HUES64 (cell line): ENCODE data around the gene PDCL2.
"Not testable (repeated sequence)": the region's sequence is repeated elsewhere in the genome, so short reads cannot be mapped to it uniquely, and the experiment has no call there.

Experiments used
- H3K27ac ChIP-seq: 2 replicates; pipeline ENCODE4 v1.7.0; 2013; ENCODE audit warnings: low read depth, low read length, inconsistent platforms
- H3K27me3 ChIP-seq: 2 replicates; pipeline ENCODE4 v1.6.1; 2013; ENCODE audit warnings: mild to moderate bottlenecking, low read length; ENCODE audit not compliant: insufficient read depth
- H3K36me3 ChIP-seq: 2 replicates; pipeline ENCODE4 v1.6.1; 2013; ENCODE audit warnings: mild to moderate bottlenecking, low read length; ENCODE audit not compliant: insufficient read depth
- H3K4me1 ChIP-seq: 2 replicates; pipeline ENCODE4 v1.6.1; 2013; ENCODE audit warnings: mild to moderate bottlenecking, low read length, moderate library complexity; ENCODE audit not compliant: insufficient read depth
- H3K4me3 ChIP-seq: 2 replicates; pipeline ENCODE4 v1.5.1; 2013; ENCODE audit warnings: mild to moderate bottlenecking, low read length, moderate library complexity
- H3K9ac ChIP-seq: 2 replicates; pipeline ENCODE4 v1.6.1; 2013; ENCODE audit warnings: mild to moderate bottlenecking, low read depth, low read length
- H3K9me3 ChIP-seq: 2 replicates; pipeline ENCODE4 v1.6.1; 2013; ENCODE audit warnings: low read depth, low read length; ENCODE audit not compliant: insufficient read depth
- WGBS: fragments of 150-250, 120-280 bp; methylation state at CpG from one replicate; pipeline ENCODE4 v1.1.7; 2013; ENCODE audit warnings: missing lambda C conversion rate; 5-methylcytosine and 5-hydroxymethylcytosine counted together

Gene PDCL2

DNA sequence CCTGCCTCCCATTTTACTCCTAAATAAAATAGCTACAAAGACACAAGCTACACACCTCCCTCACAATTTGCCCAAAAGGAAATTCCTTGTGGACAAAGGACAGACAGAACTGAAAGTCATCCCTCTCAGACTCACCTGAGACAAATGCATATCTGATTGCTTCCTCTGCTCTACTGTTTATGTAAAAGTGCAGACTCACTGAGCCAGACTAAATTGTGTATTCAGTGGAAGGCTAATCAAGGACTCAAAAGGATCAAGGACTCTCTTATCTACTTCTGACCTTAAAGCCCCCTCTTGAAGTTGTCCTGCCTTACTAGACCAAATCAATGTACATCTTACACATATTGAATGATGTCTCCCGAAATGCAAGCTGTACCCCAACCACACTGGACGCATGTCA lies 3.9 kb downstream of the PDCL2 start:
- 93% methylated on average over 2 of the region's 2 CpGs for WGBS
- no peaks in the 10 kb centered on the region for H3K4me1 ChIP-seq

DNA sequence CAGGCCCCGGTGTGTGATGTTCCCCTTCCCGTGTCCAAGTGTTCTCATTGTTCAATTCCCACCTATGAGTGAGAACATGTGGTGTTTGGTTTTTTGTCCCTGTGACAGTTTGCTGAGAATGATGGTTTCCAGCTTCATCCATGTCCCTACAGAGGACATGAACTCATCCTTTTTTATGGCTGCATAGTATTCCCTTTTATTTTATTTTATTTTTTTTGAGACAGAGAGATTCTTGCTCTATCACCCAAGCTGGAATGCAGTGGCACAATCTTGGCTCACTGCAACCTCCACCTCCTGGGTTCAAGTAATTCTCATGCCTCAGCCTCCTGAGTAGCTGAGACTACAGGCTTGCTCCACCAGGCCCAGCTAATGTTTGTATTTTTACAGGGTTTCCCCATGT lies 9.3 kb downstream of the PDCL2 start:
- H3K9me3 ChIP-seq, H3K4me1 ChIP-seq, H3K27ac ChIP-seq, H3K4me3 ChIP-seq, H3K36me3 ChIP-seq, H3K27me3 ChIP-seq, H3K9ac ChIP-seq: not testable (repeated sequence)
- WGBS: no CpG with 5 or more reads among the region's 2 CpGs

More for the DNA sequence above, 3.9 kb downstream of the PDCL2 start:
- H3K27me3 ChIP-seq: no peaks in the 10 kb centered on the region
- no peak overlapping the region for H3K9ac ChIP-seq
- H3K9me3 ChIP-seq: peaks cover 3% of the 10 kb centered on the region; the same call in 1 of the 2 replicates
- H3K4me3 ChIP-seq: no peak overlapping the region
- no peak overlapping the region for H3K27ac ChIP-seq
- no peaks in the 10 kb centered on the region for H3K36me3 ChIP-seq

DNA sequence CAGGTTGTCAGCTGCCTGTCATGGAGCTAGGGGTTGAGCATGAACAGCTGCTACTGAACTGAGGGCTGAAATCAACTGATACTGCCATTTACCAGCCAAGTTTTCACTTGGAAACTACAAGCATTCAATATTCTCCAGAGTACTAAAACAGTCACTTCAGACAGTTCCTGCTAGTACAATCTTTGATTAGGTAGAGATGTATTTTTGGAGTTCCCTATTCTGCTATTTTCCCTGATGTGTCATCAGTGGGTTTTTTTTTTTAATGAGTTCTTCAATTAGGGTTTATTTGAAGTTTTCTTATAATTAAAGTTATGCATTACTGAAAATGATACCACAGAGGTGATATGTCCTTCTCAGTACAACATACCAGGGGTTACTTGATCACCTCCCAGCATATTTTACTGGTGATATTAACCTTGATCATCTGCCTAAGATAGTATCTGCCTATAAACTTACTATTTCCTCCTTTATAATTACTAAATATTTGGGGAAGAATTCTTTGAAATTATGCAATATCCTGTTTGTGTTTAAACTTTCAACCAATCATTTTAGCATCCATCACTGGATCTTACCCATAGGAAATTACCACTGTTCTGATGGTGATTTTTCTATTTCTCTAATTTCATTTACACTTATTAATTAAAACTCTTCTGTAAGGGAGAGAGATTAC lies 13.6 kb downstream of the PDCL2 start:
- H3K9me3 ChIP-seq: peaks cover 30% of the 10 kb centered on the region
- H3K36me3 ChIP-seq: no peaks in the 10 kb centered on the region
- H3K27me3 ChIP-seq: no peaks in the 10 kb centered on the region
- no peak overlapping the region for H3K4me3 ChIP-seq
- no peak overlapping the region for H3K9ac ChIP-seq
- no peak overlapping the region for H3K27ac ChIP-seq
- H3K4me1 ChIP-seq: no peaks in the 10 kb centered on the region

DNA sequence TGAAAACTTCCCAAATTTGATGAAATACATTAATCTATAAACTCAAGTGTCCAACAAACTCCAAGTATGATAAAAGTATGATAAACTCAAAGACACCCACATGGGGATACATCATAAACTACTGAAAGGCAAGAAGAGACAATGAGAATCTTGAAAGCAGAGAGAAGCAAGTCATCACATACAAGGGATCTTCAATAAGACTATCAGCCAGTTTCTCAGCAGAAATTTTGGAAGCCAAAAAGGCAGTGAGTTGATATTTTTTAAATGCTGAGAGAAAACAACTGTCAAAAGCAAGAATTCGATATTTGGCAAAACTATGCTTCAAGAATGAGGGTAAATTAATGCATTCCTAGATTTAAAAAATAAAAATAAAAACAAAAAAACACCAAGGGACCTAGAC lies 16.5 kb downstream of the PDCL2 start:
- Histone ChIP-seq H3K27ac (no peak overlapping the region), H3K9me3 (peaks cover 30% of the 10 kb centered on the region), H3K4me1 (no peaks in the 10 kb centered on the region), H3K27me3 (no peaks in the 10 kb centered on the region), H3K36me3 (no peaks in the 10 kb centered on the region), H3K9ac (no peak overlapping the region), H3K4me3 (no peak overlapping the region)
- 67% methylated on average over 1 of the region's 1 CpG for WGBS

DNA sequence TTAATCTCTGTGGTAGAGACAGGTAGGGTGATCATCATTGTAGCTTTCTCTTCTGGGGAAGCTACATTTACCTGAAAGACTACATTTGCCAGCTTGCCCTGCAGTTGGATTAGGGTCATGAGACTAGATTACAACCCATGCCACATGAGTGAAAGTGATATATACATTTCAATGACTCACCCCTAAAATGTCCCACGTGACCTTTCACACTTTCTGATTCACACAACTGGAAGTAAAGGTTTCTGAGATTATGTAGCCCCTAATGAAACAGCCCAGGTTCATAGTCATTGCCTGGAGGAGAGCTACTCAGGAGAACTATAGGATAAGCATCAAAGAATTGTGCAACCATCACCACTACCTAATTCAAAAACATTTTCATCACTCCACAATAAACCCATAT lies 17.8 kb downstream of the PDCL2 start:
- Histone ChIP-seq H3K36me3 (no peaks in the 10 kb centered on the region), H3K27ac (no peak overlapping the region), H3K9me3 (peaks cover 30% of the 10 kb centered on the region), H3K4me1 (no peaks in the 10 kb centered on the region), H3K9ac (no peak overlapping the region), H3K27me3 (no peaks in the 10 kb centered on the region), H3K4me3 (no peak overlapping the region)
- 100% methylated on average over 1 of the region's 1 CpG for WGBS

DNA sequence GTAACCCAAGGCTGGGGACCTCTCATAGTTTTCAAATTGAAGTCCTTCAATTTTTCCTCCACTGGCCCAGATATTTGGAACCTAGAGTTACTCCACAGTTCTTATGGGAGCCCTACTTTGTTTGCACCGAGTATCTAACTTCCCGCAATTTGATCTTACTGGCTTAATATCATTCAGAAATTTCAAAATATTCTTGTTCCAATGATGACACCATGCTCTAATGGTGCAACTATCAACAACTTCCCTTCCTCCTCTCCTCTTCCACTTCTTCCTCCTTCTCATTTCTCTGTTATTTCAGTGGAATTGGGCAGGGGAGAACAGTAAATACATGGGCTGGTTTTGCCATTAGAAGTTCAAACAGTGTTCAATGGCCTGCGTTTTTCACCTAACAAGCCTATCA lies 20.2 kb downstream of the PDCL2 start:
- H3K36me3 ChIP-seq: no peaks in the 10 kb centered on the region
- H3K4me3 ChIP-seq: no peak overlapping the region
- H3K4me1 ChIP-seq: no peaks in the 10 kb centered on the region
- H3K9ac ChIP-seq: no peak overlapping the region
- H3K9me3 ChIP-seq: peaks cover 17% of the 10 kb centered on the region
- no peaks in the 10 kb centered on the region for H3K27me3 ChIP-seq
- no peak overlapping the region for H3K27ac ChIP-seq
- 94% methylated on average over 3 of the region's 3 CpGs for WGBS

DNA sequence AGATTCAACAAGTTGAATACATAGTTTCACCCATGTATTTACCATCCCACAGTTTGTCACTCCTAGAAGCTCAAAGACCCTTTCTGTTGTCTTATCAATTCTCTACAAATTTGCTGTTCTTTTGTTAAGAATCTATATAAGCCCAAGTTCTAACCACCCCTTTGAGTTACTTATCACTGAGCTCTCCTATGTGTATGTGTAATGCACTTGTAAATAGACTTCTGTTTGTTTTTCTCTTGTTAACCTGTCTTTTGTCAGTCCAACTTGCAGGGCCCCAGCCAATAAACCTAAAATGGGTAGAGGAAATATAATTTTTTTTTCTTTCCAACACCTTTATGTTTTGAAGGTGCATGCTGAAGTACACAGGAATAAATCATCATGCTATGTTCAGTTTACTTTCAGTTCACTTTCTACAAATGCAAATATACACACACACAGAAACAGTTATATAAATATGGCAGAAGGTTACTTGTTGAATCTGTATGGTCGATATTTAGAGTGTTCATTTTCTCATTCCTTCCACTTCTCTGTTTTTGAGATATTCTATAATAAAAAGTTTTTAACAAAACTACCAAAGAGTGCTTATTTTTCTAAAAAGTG lies 23.0 kb downstream of the PDCL2 start:
- no peak overlapping the region for H3K4me3 ChIP-seq
- H3K9ac ChIP-seq: no peak overlapping the region
- H3K36me3 ChIP-seq: no peaks in the 10 kb centered on the region
- H3K9me3 ChIP-seq: no peaks in the 10 kb centered on the region
- H3K27ac ChIP-seq: no peak overlapping the region
- H3K4me1 ChIP-seq: peaks cover 3% of the 10 kb centered on the region; the same call in 1 of the 2 replicates
- WGBS: no CpG with 5 or more reads among the region's 1 CpG
- H3K27me3 ChIP-seq: no peaks in the 10 kb centered on the region

DNA sequence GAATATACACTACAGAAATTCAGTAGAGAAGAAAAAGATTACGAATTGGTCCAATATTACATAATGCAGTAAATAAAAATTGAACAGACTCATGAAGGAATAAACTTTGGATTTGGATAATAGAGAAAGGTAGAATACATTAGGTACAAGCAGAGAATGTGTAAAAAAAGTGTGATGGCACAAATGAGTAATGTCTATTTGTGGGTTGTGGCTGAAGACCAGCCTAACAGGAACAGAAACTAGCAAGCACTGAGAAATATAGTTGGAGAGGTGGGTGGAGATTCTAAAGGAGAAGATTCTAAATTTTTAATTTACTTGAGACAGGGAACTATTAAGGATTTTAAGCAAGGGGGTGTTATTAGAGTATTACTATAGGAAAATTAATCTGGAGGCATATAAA lies 30.2 kb downstream of the PDCL2 start:
- Histone ChIP-seq H3K27me3 (no peaks in the 10 kb centered on the region), H3K9ac (no peak overlapping the region), H3K36me3 (no peaks in the 10 kb centered on the region), H3K4me3 (no peak overlapping the region), H3K27ac (no peak overlapping the region), H3K9me3 (no peaks in the 10 kb centered on the region), H3K4me1 (peaks cover 8% of the 10 kb centered on the region; the same call in 1 of the 2 replicates)
- WGBS: 100% methylated on average over 1 of the region's 1 CpG

DNA sequence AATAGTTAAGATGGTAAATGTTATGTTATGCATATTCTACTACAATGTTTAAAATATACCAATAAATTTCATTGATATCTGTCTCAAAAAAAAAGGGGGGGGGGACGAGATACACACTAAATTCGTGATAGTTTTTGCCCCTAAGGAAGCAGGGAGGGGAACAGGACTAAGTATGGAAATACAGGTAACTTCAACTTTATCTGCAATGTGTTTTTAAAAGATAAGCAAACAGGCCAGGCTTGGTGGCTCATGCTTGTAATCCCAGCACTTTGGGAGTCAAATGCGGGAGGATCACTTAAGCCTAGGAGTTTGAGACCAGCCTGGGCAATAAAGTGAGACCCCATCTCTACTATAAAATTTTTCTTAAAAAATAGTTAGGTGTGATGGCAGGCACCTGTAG lies 31.9 kb downstream of the PDCL2 start:
- no peaks in the 10 kb centered on the region for H3K9me3 ChIP-seq
- H3K27me3 ChIP-seq: no peaks in the 10 kb centered on the region
- no peak overlapping the region for H3K4me3 ChIP-seq
- peaks cover 8% of the 10 kb centered on the region; the same call in 1 of the 2 replicates for H3K4me1 ChIP-seq
- 86% methylated on average over 3 of the region's 3 CpGs for WGBS
- no peaks in the 10 kb centered on the region for H3K36me3 ChIP-seq
- no peak overlapping the region for H3K27ac ChIP-seq
- H3K9ac ChIP-seq: no peak overlapping the region

DNA sequence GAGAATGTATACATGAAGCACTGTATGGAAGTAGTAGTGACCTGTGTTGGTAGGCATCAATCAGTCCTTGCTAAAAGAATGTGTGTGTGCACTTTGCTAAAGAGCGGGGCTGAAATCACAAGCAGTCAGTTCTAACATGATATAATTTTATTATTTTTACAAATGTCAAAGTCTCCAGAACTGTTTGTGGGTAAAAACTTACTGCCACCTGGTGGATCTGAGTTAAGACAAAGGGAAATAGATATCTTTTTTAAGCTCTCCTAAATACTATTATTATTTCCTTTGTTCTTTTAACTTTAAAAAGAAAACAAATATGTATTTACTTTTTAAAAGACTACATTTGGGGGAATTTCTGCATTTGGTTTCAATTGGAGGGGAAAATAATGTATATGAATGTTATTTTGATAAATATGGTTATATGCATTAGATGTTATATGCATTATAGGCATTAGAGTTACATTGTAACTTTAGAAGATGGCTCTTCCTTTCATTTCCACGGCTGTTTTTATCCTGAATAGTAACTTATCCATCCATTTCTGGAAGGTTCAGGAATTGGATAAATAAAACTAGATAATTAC lies 37.5 kb downstream of the PDCL2 start:
- no peak overlapping the region for H3K9ac ChIP-seq
- H3K27ac ChIP-seq: no peak overlapping the region
- H3K4me1 ChIP-seq: peaks cover 9% of the 10 kb centered on the region
- 100% methylated on average over 2 of the region's 2 CpGs for WGBS
- no peak overlapping the region for H3K4me3 ChIP-seq
- no peaks in the 10 kb centered on the region for H3K9me3 ChIP-seq
- no peaks in the 10 kb centered on the region for H3K36me3 ChIP-seq
- H3K27me3 ChIP-seq: no peaks in the 10 kb centered on the region

DNA sequence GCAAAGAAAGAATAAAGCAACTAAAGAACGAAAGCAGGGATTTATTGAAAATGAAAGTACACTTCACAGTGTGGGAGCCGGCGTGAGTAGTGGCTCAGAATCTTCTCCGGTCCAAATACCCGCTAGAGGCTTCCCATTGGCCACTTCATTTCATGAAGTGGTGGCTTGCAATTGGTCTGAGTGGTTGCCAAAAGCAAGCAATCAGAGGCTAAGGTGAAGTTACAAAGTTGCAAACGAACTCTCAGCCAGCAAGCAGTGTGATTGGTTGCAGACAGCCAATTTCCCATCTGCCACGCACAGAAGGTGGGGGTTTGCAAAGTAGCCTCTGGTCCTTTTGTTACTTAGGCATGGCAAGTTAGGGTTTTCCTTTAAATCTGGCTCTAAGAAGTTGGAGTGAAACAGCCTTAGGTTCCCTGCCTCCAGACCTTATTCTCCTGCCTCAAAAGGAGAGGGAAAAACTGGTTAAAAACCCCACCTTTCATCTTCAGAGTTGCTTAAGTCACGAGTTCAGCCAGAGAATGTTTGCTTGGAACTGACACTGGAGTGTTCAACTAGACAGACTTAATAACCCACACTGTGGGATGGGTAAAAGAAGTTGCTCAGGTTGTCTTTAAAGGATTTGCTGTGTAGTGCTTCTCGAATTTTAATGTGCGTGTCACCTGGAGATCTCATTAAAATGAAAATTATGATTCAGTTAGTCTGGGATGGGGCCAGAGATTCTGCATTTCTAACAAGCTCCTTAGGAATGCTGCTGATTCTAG lies 38.4 kb downstream of the PDCL2 start:
- Histone ChIP-seq H3K36me3 (no peaks in the 10 kb centered on the region), H3K9me3 (no peaks in the 10 kb centered on the region), H3K4me3 (no peak overlapping the region), H3K27ac (peak overlapping the region; percentile 15; the same call in 1 of the 2 replicates), H3K27me3 (no peaks in the 10 kb centered on the region), H3K9ac (no peak overlapping the region), H3K4me1 (peaks cover 11% of the 10 kb centered on the region)
- 82% methylated on average over 10 of the region's 10 CpGs for WGBS
